Panc1 (cell line): Measurements from ENCODE around the gene SLC16A1.
"Not testable (repeated sequence)": the region's sequence is repeated elsewhere in the genome, so short reads cannot be mapped to it uniquely, and the experiment has no call there.

Experiments
- POLR2AphosphoS5 ChIP-seq: IDR thresholded peaks from 2 replicates; pipeline ENCODE4 v1.6.1; 2012; ENCODE audit warnings: mild to moderate bottlenecking, low read depth, low read length, moderate library complexity
- SIN3A ChIP-seq: IDR thresholded peaks from 2 replicates; pipeline ENCODE4 v1.6.1; 2012; ENCODE audit warnings: low read depth, mild to moderate bottlenecking, low read length, moderate library complexity, borderline replicate concordance; ENCODE audit not compliant: insufficient read depth
- TCF7L2 ChIP-seq: IDR thresholded peaks from 2 replicates; pipeline ENCODE4 v1.6.1; 2011; ENCODE audit warnings: mild to moderate bottlenecking, low read depth, low read length, inconsistent platforms
- TF ChIP-seq, protein P1 (sequence below): fragments of 450-650 bp; IDR thresholded peaks from 2 replicates; pipeline ENCODE4 v1.5.1; 2017; ENCODE audit warnings: mild to moderate bottlenecking

DNA sequence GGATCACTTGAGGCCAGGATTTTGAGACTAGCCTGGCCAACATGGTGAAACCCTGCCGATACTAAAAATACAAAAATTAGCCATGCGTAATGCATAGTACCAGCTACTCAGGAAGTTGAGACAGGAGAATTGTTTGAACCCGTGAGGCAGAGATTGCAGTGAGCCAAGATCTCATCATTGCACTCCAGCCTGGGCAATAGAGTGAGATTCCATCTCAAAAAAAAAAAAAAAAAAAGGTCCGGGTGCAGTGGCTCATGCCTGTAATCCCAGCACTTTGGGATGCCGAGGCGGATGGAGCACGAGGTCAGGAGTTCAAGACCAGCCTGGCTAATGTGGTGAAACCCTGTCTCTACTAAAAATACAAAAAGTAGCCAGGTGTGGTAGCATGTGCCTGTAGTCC is 2.2 kb upstream of the SLC16A1 start:
- not testable (repeated sequence) for TF ChIP-seq SIN3A, POLR2AphosphoS5, TCF7L2
- TF ChIP-seq, protein P1, sequence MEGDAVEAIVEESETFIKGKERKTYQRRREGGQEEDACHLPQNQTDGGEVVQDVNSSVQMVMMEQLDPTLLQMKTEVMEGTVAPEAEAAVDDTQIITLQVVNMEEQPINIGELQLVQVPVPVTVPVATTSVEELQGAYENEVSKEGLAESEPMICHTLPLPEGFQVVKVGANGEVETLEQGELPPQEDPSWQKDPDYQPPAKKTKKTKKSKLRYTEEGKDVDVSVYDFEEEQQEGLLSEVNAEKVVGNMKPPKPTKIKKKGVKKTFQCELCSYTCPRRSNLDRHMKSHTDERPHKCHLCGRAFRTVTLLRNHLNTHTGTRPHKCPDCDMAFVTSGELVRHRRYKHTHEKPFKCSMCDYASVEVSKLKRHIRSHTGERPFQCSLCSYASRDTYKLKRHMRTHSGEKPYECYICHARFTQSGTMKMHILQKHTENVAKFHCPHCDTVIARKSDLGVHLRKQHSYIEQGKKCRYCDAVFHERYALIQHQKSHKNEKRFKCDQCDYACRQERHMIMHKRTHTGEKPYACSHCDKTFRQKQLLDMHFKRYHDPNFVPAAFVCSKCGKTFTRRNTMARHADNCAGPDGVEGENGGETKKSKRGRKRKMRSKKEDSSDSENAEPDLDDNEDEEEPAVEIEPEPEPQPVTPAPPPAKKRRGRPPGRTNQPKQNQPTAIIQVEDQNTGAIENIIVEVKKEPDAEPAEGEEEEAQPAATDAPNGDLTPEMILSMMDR, result not testable (repeated sequence)
